NCI-H1105 (cell line): ENCODE results near the gene GPHN.
"Not testable (repeated sequence)": the region's sequence is repeated elsewhere in the genome, so short reads cannot be mapped to it uniquely, and the experiment has no call there.

ENCODE experiments used
- DNase-seq: peaks from one replicate; lab custom pipeline; 2025; lab: John Stamatoyannopoulos, UW

The GPHN gene

DNA sequence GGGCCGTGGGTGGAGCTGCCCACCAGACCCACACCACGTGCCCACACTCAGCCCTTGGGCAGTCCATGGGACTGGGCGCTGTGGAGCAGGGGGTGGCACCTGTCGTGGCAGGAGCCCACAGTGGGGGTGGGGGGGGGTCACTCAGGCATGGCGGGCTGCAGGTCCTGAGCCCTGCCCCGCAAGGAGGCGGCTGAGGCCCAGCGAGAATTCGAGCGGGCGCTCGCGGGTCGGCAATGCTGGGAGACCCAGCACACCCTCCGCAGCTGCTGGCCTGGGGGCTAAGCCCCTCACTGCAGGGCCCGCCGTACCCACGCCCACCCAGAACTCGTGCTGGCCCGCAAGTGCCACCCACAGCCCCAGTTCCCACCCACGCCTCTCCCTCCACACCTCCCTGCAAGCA lies 548.7 kb downstream of the GPHN start:
- DNase-seq, result no peak

DNA sequence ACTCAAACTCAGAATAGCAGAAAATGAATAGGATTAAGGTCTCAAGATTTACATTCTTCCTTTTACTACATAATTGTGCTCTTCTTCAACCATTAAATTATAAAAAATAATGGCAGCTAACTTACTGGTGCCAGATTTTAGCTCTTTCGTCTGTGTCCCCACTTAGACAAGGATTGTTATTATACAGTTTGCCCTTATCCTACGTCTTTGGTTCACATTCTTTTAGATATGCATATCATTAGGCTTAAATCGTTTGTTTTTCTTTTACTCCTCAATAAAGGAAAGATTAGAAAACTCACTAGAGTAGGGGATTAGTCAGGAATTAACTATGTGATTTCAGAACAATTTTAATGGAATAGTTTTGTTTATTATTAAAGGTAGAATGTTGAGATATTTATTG lies 551.6 kb downstream of the GPHN start:
- no peak for DNase-seq

DNA sequence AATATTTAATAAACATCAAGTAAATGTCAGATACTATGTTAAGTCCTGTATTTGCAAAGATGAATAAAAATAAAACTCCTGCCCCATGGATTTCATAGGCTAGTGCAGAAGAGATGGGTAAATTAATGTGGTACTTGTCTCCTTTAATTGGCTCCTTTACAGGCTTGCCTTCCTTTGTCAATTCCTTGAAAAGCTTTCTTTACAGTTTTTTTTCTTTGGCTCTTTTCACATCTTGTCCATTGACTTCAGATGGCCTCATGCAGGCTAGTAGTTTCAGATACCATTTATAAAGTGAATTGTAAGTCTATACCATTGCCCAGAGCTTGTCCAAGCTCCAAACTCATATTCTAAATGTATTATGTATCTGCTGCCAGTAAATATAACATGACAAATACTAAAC lies 552.6 kb downstream of the GPHN start:
- no peak for DNase-seq

DNA sequence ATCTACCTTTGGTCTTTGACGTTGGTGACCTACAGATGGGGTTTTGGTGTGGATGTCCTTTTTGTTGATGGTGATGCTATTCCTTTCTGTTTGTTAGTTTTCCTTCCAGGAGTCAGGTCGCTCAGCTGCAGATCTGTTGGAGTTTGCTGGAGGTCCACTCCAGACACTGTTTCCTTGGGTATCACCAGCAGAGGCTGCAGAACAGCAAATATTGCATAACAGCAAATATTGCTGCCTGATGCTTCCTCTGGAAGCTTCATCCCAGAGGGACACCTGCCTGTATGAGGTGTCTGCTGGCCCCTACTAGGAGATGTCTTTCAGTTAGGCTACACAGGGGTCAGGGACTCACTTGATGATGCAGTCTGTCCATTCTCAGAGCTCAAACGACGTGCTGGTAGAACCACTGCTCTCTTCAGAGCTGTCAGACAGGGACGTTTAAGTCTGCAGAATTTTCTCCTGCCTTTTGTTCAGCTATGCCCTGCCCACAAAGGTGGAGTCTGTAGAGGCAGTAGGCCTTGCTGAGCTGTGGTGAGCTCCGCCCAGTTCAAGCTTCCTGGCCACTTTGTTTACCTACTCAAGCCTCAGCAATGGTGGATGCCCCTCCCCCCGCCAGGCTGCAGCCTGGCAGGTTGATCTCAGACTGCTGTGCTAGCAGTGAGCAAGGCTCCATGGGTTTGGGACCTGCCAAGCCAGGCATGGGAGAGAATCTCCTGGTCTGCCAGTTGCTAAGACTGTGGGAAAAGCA lies 559.3 kb downstream of the GPHN start:
- DNase-seq, result not testable (repeated sequence)

DNA sequence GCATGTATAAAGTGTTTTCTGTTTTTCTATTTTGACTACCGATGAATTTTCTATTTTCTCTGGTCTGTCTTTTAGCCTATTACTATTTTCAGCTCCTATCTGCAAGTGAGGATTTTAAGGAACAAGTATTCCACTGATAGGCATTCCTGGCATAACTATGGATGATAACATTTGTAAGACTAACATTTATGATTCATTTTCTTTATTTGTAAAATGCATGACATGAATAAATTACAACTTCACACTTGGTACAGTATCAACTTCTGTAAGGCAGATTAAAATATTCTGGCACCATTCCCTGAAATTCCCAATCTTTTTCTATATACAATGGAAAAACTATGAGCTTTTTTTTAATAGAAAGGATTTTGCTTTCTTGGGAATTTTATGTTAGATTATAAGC lies 560.3 kb downstream of the GPHN start:
- DNase-seq, result no peak

DNA sequence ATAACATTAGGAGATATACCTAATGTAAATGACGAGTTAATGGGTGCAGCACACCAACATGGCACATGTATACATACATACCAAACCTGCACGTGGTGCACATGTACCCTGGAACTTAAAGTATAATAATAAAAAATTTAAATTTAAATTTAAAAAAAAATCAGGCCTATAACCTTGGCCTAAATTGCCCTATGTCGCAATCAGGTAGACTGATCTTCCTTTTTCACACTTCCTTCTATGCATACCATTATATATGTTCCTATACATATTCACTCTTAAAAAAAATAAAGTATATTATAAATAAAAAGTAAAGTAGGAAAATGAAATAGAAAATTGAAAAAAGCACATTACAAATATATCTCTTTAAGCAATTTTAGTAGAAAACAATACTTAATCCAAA lies 563.6 kb downstream of the GPHN start:
- no peak for DNase-seq

DNA sequence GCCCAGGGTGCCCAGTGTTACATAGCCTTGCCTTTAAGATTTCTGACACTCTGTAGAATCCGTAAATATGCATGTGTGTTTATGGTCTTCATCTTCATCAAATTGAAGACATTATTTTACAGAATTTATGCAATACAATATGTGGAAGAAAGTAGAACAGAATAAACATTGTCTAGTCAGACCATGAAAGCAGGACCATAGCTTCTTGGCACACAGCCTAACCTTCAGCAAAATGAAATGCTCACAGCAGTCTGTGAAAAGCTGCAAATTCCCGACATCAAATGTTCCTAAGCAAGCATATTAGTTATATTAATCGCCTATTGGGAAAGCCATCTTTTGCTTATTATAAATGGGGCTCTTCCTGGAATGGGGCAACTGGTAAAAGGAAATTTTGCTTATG lies 570.0 kb downstream of the GPHN start:
- DNase-seq, result no peak

DNA sequence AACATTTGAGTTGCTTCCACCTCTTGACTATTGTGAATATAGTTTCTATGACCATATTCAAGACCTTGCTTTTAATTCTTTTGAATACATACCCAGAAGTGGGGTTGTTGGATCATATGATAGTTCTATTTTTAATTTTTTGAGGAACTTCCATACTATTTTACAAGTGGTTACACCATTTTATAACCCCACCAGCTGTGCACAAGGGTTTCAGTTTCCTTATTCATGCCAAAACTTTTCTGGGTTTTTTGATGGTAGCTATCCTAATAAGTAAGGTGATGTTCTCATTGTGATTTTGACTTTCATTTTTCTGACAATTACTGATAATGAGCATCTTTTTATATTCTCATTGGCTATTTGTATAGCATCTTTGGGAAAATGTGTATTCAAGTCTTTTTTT lies 571.9 kb downstream of the GPHN start:
- DNase-seq, result no peak

DNA sequence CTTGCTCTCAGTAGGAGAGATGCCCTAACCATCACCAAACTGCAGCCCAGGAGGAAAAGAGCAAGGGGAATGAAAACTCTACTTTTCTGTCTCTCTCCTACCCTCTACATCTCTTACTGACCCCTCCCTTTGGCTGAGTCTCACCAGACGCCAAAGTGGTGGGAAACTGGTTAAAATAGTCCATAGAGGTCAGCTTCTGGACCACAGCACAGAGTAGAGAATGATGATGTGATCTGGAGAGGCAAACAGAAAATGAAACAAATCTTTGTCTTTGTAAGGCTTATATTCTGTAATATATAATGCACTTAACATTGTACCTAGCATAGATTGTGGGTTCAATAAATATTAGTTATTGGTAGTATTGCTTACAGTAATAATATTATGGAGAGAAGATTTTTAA lies 600.3 kb downstream of the GPHN start:
- no peak for DNase-seq

DNA sequence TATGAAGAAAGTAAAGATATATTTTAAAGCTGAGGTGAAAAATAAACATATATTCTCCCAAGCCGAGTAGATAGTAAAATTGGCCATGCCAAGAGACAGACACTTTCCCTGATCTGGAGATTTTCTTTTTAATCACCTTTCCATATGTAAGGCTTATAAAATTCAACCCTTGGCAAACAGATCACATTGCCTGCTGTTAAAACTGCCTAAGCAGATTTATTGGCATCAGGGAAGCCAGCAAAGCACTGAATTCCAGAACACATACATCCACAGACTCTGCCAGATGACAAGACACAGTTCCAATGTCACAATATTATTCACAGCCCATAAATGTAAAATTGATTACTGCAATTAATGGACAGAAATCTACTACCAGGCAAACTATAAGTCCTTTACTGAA lies 603.1 kb downstream of the GPHN start:
- DNase-seq, result no peak

DNA sequence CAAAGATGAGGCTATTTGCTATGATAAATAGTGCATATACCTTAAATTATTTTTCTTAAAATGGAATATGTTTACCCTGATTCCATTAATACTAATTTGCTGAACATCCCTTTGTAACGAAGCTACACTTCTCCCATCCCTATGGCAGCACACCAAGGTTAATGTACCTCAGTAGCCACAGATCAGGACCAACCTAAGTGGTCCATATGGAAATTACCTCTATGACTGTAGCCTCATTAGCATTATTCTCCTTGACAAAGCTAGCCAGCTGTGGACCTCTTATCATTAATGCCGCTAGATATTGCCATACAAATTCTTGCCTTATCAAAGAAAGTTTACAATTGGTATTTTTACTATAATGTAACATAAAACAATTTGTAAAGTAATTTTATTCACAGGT lies 604.4 kb downstream of the GPHN start:
- DNase-seq, result no peak

DNA sequence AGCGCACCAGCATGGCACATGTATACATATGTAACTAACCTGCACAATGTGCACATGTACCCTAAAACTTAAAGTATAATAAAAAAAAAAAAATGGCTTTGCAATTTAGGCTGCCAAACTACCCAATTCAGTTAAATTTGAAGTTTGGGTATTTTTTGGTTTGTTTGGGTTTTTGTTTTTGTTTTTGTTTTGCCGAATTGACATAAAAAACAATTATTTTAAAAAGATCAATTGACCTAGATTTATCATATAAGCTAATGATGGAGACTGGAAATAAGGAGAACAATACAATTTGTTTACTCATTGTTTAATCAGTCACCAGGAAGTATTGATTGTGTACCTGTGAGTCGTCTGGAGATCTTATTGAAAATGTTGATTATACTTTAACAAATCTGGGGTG lies 619.2 kb downstream of the GPHN start:
- DNase-seq, result no peak

DNA sequence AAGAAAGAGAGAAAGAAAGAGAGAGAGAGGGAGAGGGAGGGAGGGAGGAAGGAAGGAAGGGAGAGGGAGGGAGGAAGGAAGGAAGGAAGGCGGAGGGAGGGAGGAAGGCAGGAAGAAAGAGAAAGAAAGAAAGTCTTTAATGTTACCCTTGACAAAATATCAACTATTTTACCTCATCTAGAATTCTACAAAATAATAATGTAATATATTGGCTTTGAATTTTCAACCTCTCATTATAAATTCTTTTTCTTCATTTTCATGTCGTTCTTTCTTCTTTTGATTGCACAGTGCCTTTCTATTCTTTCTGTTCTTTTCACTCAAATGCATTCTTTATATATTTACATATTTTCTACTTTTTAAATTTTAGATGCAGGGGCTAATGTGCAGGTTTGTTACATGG lies 621.8 kb downstream of the GPHN start:
- DNase-seq, result no peak

DNA sequence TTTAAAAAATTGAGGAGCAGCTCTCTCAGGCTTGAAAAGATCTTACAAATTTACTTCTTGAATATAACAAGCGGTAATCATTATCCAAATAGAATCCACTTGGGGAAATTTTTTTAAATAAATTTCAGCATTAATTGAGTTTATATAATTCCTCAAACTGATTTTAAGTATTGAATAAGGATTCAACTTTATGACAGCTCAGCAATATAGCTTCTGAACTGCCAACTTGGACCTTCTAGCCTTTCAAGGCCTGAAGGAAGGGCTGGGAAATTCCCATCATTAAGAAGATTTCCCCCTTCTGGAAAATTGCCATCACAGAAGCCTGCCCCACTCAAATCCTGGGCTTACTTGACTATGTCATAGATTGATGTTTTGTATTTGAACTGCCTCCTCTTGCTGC lies 623.7 kb downstream of the GPHN start:
- DNase-seq, result no peak

DNA sequence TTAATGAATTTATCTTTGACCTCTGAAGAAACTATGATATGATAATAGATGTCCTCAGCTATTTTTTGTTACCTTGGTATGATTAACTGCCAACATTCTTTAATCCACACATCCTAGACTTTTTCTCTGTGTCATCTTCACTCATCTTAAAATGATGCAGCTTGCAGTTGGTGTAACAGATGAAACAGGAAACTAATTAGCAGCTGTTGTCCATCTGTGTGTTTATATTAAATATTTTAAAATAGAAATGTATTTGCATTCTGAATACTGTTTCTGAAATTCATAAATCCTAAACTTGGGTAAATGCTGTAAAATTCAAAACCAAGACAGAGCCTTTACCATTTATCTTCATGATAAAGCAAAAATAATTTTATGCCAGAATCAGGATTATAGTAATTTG lies 625.2 kb downstream of the GPHN start:
- no peak for DNase-seq

DNA sequence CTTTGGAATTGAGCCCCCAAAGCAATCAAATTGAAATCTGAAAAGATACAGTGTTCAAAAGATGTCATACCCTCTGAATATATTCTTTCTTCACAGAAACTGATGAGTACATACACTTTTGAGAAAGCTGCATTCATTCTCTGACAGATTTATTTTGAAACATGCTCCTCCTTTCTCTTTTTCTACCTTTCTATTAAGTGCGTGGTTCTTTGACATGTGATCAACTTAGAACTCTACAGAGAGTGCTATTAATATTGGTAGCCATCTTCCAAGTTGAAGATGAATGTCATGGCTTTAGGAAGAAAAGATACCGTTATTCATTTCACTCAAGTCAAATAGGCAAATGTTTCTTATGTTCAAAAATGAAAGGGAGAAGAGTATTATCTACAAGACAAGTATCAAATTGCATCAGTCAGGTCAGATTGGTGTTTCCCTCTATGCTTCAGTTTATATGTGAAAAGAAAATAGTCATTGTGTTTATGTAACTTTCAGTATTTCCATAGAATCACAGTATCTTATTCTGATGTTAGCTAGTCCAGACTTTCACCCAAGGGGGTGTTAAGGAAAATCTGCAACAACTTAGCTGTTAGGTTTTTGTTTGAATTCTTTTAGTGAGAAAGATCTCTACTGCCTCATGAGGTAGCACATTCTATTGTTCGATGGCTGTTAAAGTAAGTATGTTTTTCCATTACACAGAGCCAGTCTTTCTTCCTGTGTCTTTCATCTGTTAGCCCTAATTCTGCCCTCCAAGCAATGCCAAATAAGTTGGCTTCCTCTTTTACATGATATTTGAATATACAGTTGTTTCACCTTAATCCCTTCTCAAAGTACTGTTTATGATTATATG lies 625.9 kb downstream of the GPHN start:
- DNase-seq, result no peak

DNA sequence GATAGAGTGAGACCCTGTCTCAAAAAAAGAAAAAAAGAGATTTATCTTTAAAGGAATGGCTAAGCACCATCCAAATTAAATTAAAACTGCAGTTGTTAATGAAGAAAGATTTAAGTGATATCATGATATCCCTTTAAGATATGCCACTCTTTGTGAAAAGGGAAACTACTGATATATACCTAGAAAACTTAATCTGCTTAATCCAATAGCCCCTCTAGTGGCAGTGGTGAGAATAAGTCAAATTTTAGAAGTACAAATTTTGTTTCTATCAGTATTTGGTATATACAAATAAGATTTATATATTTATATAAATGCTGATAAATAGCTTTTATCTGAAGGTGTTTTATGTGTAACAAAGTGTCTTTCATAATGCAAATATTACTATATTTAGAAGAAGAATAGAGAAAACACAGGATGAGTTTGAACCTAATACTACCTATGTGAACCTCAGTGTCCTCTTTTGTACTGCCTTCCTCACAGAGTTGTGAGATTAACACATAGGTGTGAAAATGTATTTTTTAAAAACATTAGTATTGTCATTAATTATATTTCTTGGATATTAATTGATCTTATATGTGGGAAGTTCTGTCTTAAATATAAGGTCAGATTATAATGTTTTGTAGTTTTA lies 629.9 kb downstream of the GPHN start:
- DNase-seq, result no peak

DNA sequence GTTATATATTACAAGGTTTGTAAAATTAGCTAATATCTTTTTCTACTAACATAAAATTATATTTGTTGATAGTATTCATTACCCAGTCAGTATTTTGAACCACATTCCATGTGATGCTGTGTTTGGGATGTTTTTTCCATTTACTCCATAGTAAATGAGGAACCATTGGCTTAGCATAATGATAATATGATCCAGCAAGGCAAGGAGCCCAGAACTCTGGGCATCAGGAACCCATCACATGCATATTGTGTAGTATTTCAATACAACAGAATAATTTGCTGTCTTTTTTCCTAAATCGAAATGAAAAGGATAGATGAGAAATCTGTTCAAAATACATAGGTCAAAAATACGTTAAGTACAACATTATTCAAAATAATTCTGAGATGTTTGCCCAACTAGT lies 632.6 kb downstream of the GPHN start:
- DNase-seq, result no peak

DNA sequence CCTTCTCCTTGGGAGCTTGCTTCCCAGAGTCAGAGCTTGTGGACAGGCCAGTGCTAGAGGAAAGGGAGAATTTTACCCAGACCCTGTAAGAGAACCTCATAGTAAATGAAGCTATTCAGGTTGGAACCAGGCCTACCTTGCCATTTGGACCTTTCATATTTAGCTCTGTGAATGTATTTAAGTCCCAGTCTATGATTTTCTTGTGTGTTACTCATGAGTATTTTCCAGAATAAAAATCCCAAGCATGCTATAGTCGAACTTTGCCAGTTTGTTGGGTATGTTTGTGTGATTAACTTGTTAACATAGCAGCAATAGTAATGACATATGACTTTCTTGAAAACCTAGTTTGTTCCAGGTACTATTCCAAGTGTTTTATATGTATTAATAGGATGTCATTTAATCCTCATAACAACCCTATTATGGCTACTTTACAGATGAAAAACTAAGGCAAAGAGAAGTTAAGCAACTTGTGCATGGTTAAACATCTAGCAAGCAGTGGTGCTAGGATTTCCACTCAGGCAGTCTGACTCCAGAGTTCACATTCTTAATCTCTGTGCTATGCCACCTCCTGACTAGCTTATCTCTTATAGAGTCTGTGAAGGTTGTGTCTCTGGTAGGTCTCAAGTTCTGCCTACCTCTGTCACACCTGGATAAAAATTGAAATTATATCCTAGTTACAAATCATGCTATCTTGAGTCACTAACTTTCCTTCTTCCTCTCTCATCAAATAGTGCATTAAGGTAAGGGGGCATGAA lies 633.4 kb downstream of the GPHN start:
- DNase-seq, result no peak

DNA sequence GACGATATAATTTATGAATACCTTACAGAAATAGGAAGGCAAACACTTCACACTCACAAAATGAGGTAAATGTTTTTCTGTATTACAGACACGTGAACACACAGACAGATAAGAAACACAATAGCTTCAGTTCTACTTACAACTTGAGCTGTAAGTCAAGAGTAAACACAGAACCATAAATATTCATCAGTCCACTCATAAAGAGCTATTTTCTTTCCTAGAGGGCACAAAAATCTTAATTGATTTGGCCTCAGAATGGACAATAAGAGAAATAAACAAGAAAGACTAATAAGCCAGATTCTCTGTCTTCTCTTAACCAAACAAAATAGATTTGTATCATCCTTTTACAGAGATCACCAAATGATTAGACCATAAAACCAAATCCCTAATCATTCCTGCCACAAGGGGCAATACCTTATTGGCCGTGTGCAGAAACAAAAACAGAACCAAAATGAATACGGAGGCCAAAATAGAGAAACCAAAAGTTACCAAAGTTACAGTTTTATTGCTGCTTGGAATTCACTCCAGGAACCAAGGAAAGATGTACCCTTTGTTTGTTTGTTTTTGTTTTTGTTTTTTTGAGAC lies 643.2 kb downstream of the GPHN start:
- no peak for DNase-seq

DNA sequence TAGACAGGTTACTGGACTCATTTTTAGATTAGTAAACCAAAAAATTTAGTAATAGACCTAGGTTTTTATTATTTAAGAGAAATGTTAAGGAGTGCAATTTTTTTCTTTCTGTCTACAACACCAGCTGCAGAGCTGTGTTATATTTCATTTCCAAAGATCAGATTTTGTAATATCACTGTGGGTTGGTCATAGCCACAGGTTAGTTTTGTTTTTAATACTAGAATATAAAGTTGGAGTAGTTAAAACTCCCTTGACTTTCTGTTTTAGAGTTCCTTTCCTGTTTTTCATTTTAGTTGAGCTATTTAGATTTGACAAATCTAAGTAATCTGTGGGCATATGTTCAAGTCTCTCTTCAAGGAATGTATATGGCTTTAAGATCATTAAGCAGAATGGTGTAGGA lies 650.6 kb downstream of the GPHN start:
- no peak for DNase-seq

DNA sequence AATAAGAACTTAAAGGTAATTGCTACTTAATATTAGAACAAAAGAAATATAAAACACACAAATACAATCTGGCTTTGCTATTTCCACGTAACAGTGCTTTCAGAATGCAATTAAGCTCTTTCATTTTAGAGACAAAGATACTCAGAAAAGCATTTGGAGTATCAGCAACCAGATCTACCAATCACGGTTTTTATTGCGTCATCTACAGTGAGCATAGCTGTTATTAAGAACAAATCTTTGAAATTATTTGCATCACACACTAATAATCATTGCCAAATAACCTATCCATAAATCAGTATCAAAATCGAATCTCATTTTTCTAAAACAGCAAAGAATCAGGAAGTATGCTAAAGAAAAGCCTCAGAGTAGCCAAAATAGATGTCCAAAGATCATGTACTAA lies 654.4 kb downstream of the GPHN start:
- DNase-seq, result no peak
